Esophagus muscularis mucosa (tissue), 4 donors: ENCODE results near the gene CFAP54. TPM values are rescaled to one million over a fixed set of nuclear protein-coding genes. Genes with fewer than 3 reads are reported as not detected.

Experiments
- DNase-seq: peaks from one replicate; pipeline ENCODE4 v3.0.0-alpha.2; 2017; ENCODE audit errors: extremely low spot score
- H3K27ac ChIP-seq, 4 donors: fragments of 200-600 bp; sonication (generic); replicated peaks in 1 of 4; 1 replicate in 3 of 4; 2 replicates in 1 of 4; pipeline ENCODE4 v1.5.1; 2016 to 2019; ENCODE audit warnings: mild to moderate bottlenecking in 1 of 4
- H3K27me3 ChIP-seq, 4 donors: fragments of 200-600 bp; sonication (generic); one replicate each; pipeline versions ENCODE4 v1.5.1 to v1.6.0; 2016 to 2019
- H3K36me3 ChIP-seq, 4 donors: fragments of 200-600 bp; sonication (generic); one replicate each; pipeline ENCODE4 v1.5.1; 2016 to 2019
- H3K4me1 ChIP-seq, 4 donors: fragments of 200-600 bp; sonication (generic); one replicate each; pipeline ENCODE4 v1.5.1; 2016 to 2019
- H3K4me3 ChIP-seq, 4 donors: fragments of 200-600 bp; sonication (generic); 1 replicate in 2 of 4; 2 replicates in 2 of 4; pipeline ENCODE4 v1.5.1; 2016 to 2019; ENCODE audit warnings: mild to moderate bottlenecking in 4 of 4, moderate library complexity in 1 of 4
- H3K9me3 ChIP-seq, 4 donors: fragments of 200-600 bp; sonication (generic); 1 replicate in 3 of 4; 2 replicates in 1 of 4; pipeline ENCODE4 v1.5.1; 2016 to 2019
- EP300 ChIP-seq: sonication (generic); formaldehyde crosslinking; IDR thresholded peaks from one replicate; pipeline ENCODE4 v1.6.1; 2017; ENCODE audit warnings: antibody characterized with exemption
- POLR2A ChIP-seq: fragments of 450-650 bp; IDR thresholded peaks from one replicate; pipeline ENCODE4 v1.6.1; 2017; ENCODE audit warnings: antibody characterized with exemption, moderate library complexity, mild to moderate bottlenecking, low read depth
- POLR2AphosphoS5 ChIP-seq, 2 donors: sonication (generic); formaldehyde crosslinking; IDR thresholded peaks; one replicate each; pipeline ENCODE4 v1.6.1; 2017; ENCODE audit warnings: antibody characterized with exemption in 2 of 2
- WGBS: methylation state at CpG from one replicate; pipeline ENCODE4 v1.1.5; 2018; 5-methylcytosine and 5-hydroxymethylcytosine counted together
- intact Hi-C: fragments of 100-400 bp; cut with DNase I; formaldehyde crosslinking; loops from one replicate; pipeline ENCODE4 v1.15.1; 2023
- total RNA-seq, 4 donors: library from RNA; depleted of rRNA; stranded (reverse); fragments of >200 nt; gene quantifications; one replicate each; pipeline versions ENCODE4 v1.1.0 to v1.2.1, GENCODE V29; 2016
- TF ChIP-seq, protein P1 (sequence below), 3 experiments: fragments of 200-600 bp in 2 of 3; fragments of 450-650 bp in 1 of 3; sonication (generic) in 2 of 3; IDR thresholded peaks; one replicate each; pipeline ENCODE4 v1.5.1; 2017 to 2019; ENCODE audit warnings: antibody characterized with exemption in 3 of 3, mild to moderate bottlenecking in 2 of 3, moderate library complexity in 1 of 3

The CFAP54 gene
- total RNA-seq, 4 donors from 2014 or later, result 3.0 to 5.8 (median 4.3) TPM

DNA sequence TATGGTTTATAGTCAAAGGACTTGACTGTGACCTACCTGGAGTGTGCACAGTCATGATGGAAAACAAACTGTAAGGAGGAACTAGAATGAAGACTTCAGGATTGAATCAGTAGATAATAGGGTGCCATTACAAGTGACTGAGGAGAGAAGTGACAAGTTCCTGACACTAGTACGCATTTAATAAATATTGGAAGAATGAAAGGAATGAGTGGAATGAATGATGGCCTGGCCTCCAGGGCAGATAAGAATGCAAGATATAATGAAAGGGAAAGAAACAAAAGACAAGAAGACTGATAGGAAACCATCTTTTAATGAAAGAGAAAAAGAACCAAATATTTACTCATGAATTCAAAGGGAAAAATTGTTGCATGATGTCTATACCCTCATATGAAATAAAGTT, 372.9 kb downstream of the CFAP54 start:
- Histone ChIP-seq H3K9me3 (no peaks in the 10 kb centered on the region), H3K27ac (no peak overlapping the region), H3K4me3 (no peak overlapping the region), H3K4me1 (no peaks in the 10 kb centered on the region), H3K36me3 (no peaks in the 10 kb centered on the region), H3K27me3 (no peaks in the 10 kb centered on the region)
- TF ChIP-seq, protein P1, sequence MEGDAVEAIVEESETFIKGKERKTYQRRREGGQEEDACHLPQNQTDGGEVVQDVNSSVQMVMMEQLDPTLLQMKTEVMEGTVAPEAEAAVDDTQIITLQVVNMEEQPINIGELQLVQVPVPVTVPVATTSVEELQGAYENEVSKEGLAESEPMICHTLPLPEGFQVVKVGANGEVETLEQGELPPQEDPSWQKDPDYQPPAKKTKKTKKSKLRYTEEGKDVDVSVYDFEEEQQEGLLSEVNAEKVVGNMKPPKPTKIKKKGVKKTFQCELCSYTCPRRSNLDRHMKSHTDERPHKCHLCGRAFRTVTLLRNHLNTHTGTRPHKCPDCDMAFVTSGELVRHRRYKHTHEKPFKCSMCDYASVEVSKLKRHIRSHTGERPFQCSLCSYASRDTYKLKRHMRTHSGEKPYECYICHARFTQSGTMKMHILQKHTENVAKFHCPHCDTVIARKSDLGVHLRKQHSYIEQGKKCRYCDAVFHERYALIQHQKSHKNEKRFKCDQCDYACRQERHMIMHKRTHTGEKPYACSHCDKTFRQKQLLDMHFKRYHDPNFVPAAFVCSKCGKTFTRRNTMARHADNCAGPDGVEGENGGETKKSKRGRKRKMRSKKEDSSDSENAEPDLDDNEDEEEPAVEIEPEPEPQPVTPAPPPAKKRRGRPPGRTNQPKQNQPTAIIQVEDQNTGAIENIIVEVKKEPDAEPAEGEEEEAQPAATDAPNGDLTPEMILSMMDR (IDR thresholded peaks at IDR 0.05), result no peak
- TF ChIP-seq POLR2AphosphoS5 (IDR thresholded peaks at IDR 0.05) (no peak), POLR2A (no peak), EP300 (no peak)
- intact Hi-C loops, result no loop called here
- DNase-seq, result no peak
- 79% methylated on average over 1 of the region's 1 CpG for WGBS

DNA sequence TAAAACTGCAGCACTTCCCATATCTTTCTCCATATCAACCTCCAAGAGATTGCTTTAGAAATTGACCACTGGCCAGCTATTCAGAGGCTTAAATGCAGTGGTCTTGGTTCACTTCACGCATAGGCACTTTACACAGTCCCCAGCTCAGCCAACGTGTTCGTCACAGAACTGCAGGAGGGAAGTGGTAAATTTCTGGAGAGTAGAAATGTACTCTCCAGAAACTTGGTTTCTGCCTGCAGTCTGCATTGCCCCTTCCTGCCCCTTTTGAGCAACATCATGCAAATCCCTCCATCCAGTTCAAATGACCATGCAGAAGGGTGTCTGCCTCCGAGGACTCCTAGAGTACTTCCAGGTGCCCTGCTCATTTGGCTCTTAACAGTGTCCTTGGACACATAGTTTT, 375.0 kb downstream of the CFAP54 start:
- DNase-seq, result no peak
- H3K4me1 ChIP-seq, result no peaks in the 10 kb centered on the region
- WGBS, result 65% methylated on average over 4 of the region's 4 CpGs
- TF ChIP-seq POLR2A, result no peak
- TF ChIP-seq POLR2AphosphoS5 (IDR thresholded peaks at IDR 0.05), result no peak
- TF ChIP-seq, protein P1 (IDR thresholded peaks at IDR 0.05), result no peak
- no peak for TF ChIP-seq EP300
- H3K4me3 ChIP-seq, result no peak overlapping the region
- H3K36me3 ChIP-seq, result no peaks in the 10 kb centered on the region
- no peaks in the 10 kb centered on the region for H3K27me3 ChIP-seq
- H3K9me3 ChIP-seq, result no peaks in the 10 kb centered on the region
- no peak overlapping the region for H3K27ac ChIP-seq
- intact Hi-C loops, result no loop called here

DNA sequence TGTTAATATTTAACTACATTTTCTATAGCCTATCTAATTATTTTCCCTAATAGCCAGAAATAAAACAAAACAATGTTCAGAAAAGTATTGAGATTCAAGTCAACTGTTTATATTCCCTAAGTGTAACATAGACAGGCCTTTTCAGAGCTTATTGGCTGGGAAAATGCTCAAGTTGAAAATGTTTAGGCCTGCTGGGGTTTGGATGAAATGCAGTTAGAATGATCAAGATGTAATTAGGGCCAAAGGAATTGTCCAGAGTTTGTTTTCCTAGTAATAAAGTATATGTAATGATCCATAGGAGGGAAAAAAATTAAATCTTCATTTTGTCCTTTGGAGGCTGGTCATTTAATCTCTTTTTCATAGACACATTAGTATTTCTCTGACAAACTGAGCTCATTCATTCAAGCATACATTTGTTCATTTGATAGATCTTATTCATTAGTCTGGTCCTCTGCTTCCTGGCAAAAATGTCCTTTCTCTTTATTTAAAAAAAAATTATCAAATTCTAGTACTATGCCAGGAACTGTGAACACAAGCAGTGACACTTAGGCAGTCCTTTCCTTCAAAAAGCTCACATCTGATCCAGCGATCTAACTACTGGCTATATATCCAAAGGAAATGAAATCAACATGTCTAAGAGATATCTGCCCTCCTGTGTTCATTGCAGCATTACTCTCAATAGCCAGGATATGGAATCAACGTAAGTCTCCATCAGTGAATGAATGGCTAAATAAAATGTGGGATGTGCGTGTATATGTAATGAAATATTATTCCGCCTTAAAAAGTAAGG, 377.6 kb downstream of the CFAP54 start:
- Histone ChIP-seq H3K9me3 (peaks cover 0 to 5% (median 0%) of the 10 kb centered on the region in 4 donors), H3K4me1 (no peaks in the 10 kb centered on the region), H3K27me3 (no peaks in the 10 kb centered on the region), H3K4me3 (no peak overlapping the region), H3K36me3 (no peaks in the 10 kb centered on the region), H3K27ac (no peak overlapping the region)
- no peak for TF ChIP-seq EP300
- TF ChIP-seq POLR2A, result no peak
- TF ChIP-seq, protein P1 (IDR thresholded peaks at IDR 0.05), result no peak
- no peak for TF ChIP-seq POLR2AphosphoS5 (IDR thresholded peaks at IDR 0.05)
- WGBS, result 94% methylated on average over 4 of the region's 4 CpGs
- no peak for DNase-seq
- intact Hi-C loops, result no loop called here

DNA sequence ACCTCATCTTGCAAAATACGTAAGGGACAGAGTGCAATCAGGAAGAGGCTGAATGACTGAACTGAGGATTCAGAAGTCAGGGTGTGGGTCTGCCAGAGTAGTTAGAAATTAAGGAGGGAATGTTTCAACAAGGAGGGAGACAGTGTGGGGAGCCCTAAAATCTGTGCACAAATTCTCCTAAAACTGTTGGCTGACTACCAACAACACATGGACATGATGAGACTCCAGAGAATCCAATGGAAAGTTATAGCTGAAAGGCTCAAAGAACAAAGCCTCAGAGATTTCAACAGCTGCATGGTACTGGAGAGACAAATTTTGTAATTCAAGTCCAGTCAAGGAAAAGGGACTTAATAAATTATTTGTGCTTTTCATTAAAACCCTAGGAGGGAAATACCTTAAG, 381.6 kb downstream of the CFAP54 start:
- Histone ChIP-seq H3K36me3 (no peaks in the 10 kb centered on the region), H3K27me3 (no peaks in the 10 kb centered on the region), H3K4me1 (no peaks in the 10 kb centered on the region), H3K9me3 (peaks cover 0 to 7% (median 2%) of the 10 kb centered on the region in 4 donors), H3K4me3 (no peak overlapping the region), H3K27ac (no peak overlapping the region)
- DNase-seq, result no peak
- intact Hi-C loops, result no loop called here
- TF ChIP-seq EP300 (no peak), POLR2A (no peak)
- 92% methylated on average over 1 of the region's 1 CpG for WGBS

DNA sequence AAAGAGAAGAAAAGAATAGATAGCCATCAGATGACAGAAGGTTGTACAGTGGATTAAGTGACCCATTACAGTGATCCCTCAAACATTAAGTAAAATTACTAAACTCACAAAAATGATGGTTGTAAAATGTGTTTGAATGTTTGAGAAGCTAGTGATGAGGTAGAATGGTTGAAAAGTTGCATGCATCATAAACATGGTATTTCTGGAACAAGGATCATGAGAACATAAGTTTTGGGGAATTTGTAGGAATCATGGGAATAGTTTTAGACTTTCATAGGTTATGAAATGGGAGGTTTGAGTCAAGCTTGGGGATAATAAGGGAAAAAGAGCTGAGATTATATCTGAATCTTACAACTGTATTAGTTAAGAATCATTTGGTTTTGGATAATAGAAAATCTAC, 383.6 kb downstream of the CFAP54 start:
- intact Hi-C loops, result no loop called here
- DNase-seq, result no peak
- peaks cover 0 to 7% (median 2%) of the 10 kb centered on the region in 4 donors for H3K9me3 ChIP-seq
- TF ChIP-seq POLR2AphosphoS5 (IDR thresholded peaks at IDR 0.05) (no peak), POLR2A (no peak), EP300 (no peak)
- TF ChIP-seq, protein P1 (IDR thresholded peaks at IDR 0.05), result no peak
- no peaks in the 10 kb centered on the region for H3K4me1 ChIP-seq
- H3K4me3 ChIP-seq, result no peak overlapping the region
- no peaks in the 10 kb centered on the region for H3K36me3 ChIP-seq
- no peaks in the 10 kb centered on the region for H3K27me3 ChIP-seq
- H3K27ac ChIP-seq, result no peak overlapping the region
